Stimulated activated CD4-positive, alpha-beta T cell treated with anti-CD3 and anti-CD28 coated beads, TNF-alpha, amount 100 ng/mL, for 48 hours (primary cell): Measurements from ENCODE around the gene TBC1D16.

Experiments used
- DNase-seq, 3 donors: peaks; one replicate each; pipeline ENCODE4 v3.0.0-alpha.2; 2020; ENCODE audit warnings: low read depth in 3 of 3

The TBC1D16 gene

DNA sequence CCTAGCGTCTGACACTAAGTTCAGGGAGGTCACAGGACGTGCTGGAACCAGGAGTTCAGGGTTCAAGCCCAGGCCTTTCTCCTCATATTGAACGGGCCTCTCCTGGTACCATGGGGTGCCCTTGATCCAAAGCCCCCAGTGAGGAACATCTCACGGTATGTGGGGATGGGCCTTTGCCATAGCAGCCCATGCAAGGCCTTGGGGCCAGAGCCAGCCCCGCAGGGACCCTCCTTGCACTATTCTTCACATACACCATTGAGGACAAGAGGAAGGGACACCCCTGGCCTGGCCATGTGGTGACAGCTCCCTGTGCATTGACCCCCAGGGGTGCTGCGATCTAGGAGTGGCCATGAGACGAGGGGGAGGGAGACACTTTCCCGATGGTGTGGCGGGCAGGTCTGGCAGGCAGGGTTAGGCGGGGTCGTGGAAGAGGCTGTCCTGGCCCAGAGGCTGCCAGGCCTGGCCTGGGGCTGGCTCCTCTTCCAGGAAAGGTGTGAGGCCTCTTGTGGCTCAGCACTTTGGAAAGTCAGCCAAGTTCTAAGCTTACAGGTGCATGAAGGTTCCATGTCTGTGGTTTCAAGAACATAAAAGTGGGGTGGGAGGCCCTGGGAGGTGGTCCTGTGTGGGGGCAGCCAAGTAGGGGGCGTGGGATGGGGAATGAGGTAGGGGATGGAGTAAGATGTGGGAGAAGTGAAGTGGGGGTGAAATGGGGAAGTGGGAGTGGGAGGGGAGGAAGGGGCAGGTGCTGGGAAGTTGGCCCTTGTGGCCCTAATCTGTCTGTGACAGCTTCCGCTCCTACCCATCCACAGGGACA is 107.8 kb downstream of the TBC1D16 start:
- DNase-seq, result no peak

GRCh38 chr17:79927136-79927661 is 108.5 kb downstream of the TBC1D16 start:
- no peak for DNase-seq

GRCh38 chr17:79926605-79927135 is 109.0 kb downstream of the TBC1D16 start:
- DNase-seq, result no peak

- DNase-seq, result no peak
These were observed 109.5 kb downstream of the TBC1D16 start for GRCh38 chr17:79926142-79926604.

GRCh38 chr17:79925242-79925957 is 110.3 kb downstream of the TBC1D16 start:
- DNase-seq, result no peak

DNA sequence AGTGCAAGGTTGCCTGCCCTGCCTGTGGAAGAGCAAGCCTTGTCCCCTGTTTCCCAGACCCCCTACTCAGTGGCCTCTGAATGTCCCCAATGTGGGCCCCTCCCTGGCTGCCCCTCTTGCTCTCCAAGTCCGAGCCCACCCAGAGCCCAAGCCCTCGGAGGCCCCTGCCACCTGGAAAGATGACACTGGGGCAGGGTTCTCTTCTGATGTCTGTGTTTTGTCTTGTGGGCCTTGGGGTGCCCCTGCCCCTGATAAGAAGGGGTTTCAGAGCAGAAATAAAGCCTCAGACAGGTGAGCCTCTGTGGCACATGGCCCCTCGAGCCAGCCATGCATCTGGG is 111.1 kb downstream of the TBC1D16 start:
- no peak for DNase-seq

DNA sequence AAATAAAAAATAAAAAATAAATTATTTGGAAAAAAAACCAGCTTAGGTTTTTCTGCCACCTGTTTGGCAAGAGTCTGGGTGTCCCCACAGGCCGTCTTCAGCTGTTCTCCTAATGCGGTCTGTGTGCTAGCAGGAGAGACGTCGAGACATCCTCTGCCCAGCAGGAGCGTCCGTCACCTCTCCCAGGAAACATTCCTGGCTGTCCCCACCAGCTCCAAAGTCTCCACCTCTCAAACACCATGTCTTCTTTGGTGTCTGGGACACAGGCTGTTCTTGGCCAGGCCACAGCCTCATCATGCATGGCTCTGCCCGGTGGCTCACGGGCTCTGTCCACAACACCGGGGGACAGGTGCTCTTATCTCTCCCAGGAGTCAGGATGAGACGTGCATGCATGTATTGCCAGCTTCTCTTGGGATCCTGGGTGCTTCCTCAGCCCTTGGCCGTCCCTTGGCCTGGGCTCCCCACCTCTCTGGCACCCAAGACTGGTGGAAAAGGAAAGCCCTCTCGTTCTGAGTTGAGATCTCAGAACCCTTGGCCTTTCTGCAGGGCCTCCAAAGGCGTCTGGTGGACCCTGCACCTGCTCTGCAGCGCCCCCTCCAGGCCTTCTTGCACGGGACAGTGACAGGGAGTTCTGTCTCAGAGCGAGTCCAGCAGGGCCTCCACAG is 111.6 kb downstream of the TBC1D16 start:
- peak; percentile 27 to 38 (median 37) for DNase-seq

DNA sequence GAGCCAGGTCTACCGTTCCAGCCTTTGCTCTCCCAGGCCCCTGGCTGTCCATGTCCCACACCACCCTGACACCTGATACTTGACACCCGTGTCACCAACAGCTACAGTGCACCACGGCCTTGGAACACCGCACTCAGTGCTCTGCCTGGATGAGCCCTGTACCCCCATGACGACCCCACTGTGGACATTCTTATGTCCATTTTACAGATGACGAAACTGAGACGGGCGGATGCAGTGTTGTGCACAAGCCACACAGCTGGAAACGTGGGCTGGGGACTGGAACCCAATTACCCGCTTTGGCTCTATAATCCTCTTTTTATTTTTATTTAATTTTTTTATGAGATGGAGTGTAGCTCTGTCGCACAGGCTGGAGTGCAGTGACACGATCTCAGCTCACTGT is 112.9 kb downstream of the TBC1D16 start:
- DNase-seq, result no peak

GRCh38 chr17:79922116-79922601 is 113.5 kb downstream of the TBC1D16 start:
- no peak for DNase-seq

- DNase-seq, result no peak
These were observed 114.1 kb downstream of the TBC1D16 start for GRCh38 chr17:79921411-79922115.

GRCh38 chr17:79920751-79921410 is 114.8 kb downstream of the TBC1D16 start:
- no peak for DNase-seq

GRCh38 chr17:79919862-79920720 is 115.6 kb downstream of the TBC1D16 start:
- DNase-seq, result no peak

DNA sequence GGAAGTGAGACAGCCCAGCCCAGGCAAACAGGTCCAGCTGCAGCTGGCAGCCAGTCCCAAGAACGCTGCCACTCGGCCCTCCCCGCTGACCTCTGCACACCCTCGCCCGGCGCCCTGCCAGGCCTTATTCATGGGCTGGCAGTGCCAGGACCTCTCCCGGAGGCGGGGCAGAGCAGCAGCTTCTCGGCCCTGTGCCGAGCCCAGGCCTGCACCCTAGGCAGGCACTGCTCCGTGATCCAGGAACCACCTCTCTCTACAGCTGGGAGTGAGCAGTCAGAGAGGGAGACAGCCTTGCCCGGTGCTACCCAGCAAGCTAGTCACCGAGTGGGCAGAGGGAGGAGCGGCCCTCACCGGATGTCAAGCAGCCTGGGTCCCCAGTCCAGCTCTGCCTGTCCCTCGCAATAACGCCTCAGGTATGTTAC is 116.5 kb downstream of the TBC1D16 start:
- no peak for DNase-seq

- DNase-seq, result no peak
These were observed 117.0 kb downstream of the TBC1D16 start for GRCh38 chr17:79918581-79919163.

DNA sequence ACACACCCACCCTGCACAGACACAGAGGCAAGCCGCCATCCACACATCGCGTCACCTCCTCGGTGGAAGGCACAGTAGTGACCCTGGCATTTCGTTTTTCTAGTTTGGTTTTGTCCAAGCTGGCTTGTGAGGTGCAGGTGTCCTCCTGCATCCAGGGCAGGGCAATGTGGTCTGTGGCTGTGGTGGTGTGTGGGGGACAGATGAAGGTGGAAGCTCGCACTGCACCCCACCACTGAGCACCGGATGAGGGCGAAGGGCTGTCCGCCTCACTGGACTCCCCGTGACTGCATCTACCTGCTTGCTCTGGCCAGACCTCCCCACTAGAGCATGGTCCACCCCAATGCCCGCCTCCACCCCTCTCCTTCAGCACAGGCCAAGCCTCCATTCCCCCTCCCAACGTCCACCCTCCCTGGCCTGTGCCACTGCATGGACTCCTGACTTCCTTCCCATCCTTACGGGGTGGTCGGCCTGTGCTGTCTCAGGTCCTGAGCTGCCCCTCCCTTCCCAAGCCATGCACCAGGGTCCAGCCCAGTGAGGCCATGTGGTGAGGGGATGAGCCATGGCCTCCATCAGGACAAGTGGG is 117.7 kb downstream of the TBC1D16 start:
- DNase-seq, result no peak

DNA sequence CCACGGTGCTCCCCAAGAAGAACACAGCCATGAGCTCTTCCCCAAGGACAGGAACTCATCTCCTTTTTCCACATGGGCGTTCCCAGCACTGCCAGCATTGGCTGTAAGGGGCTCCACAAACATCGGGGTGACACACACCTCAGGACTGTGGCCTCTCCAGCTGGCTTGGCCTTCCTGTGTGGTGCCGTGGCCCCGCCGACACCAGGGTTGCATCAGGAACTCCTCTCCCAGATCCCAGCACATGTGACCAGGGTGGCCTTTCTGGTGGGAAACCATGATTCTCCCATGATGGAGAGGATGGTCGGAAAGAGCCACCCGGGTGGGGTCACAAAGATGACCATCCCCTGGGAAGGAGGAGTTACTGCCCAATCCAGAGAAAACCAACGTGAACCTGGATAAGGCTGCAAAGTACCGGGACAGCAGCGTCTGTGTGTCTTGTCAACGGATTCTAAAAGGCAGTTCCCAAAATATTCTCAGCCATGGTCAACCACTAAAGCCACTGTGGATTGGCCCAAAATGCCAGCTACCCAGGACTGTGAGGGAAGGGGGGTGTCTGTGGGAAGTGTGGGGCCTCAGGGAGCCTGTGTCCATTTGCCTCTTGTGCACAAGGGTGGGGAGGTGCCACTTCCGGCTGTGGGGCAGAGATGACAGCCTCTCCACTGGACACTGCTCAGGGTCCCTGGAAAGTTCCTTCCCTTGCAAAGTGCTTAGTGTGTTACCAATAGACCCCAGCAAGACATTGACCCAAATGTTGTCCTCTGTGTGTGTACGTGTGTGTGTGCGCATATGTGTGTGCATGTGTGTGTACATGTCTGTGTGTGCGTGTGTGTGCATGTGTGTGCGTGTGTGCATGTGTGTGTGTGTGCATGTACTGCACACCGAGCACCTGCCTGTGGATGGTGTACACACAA is 118.4 kb downstream of the TBC1D16 start:
- no peak for DNase-seq

DNA sequence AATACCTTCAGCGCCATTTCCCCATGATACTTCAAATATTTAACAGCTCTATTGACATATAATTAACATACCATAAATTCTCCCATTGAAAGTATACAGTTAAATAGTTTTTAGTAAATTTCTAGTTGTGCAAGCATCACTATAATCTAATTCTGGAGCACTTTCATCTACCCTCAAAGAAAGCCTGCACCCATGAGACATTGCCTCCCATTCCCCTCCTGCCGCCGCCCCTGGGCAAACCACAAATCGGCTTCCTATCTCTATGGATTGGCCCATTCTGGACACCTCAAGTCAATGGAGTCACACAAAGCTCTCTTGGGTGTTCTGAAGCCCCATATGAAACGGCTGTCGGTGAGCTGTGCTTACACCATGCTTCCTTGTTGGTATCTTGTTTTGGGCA is 119.2 kb downstream of the TBC1D16 start:
- DNase-seq, result no peak

GRCh38 chr17:79915850-79916430 is 119.7 kb downstream of the TBC1D16 start:
- no peak for DNase-seq
